ENCODE results near the gene RASGRP4.

Gene RASGRP4

GRCh38 chr19:38388349-38389100 is 37.5 kb downstream of the RASGRP4 start, which contains the start of gene SPRED3:
TSS of gene SPRED3 (plus strand) at chr19:38388697. CDS start at chr19:38390303, 1,606 bp downstream.
- no peak for DNase-seq

GRCh38 chr19:38387550-38388348 is 38.3 kb downstream of the RASGRP4 start, which contains the start of gene GGN:
TSS of gene GGN (minus strand) at chr19:38388034. CDS start at chr19:38387261, 773 bp downstream.
- DNase-seq: peak; percentile 45

- no peak for DNase-seq
Measured at GRCh38 chr19:38386971-38387549, 39.0 kb downstream of the RASGRP4 start.

- DNase-seq: no peak
Measured at GRCh38 chr19:38386300-38386970, 39.6 kb downstream of the RASGRP4 start.

- no peak for DNase-seq
Measured at GRCh38 chr19:38385804-38386257, 40.2 kb downstream of the RASGRP4 start.

GRCh38 chr19:38385057-38385803 is 40.8 kb downstream of the RASGRP4 start:
- no peak for DNase-seq

- DNase-seq: no peak
Measured at GRCh38 chr19:38384209-38385027, 41.6 kb downstream of the RASGRP4 start.

GRCh38 chr19:38383743-38384142 is 42.3 kb downstream of the RASGRP4 start:
- DNase-seq: no peak

GRCh38 chr19:38383184-38383583 is 42.8 kb downstream of the RASGRP4 start:
- DNase-seq: no peak

GRCh38 chr19:38381138-38381537 is 44.9 kb downstream of the RASGRP4 start:
- no peak for DNase-seq

GRCh38 chr19:38378866-38379265 is 47.2 kb downstream of the RASGRP4 start:
- no peak for DNase-seq

GRCh38 chr19:38377052-38377451 is 49.0 kb downstream of the RASGRP4 start:
- no peak for DNase-seq

- DNase-seq: no peak
Measured at GRCh38 chr19:38376576-38376975, 49.4 kb downstream of the RASGRP4 start.

GRCh38 chr19:38375748-38376147 is 50.3 kb downstream of the RASGRP4 start:
- no peak for DNase-seq

- DNase-seq: no peak
Measured at GRCh38 chr19:38375098-38375493, 50.9 kb downstream of the RASGRP4 start.

- peak; percentile 93 for DNase-seq
Measured at GRCh38 chr19:38374332-38375097, 51.5 kb downstream of the RASGRP4 start, which contains the start of gene PSMD8. TSS of gene PSMD8 (plus strand) at chr19:38374571. CDS start at chr19:38374602, 31 bp downstream.

GRCh38 chr19:38373907-38374331 is 52.1 kb downstream of the RASGRP4 start:
- no peak for DNase-seq

- no peak for DNase-seq
Measured at GRCh38 chr19:38371081-38371480, 54.9 kb downstream of the RASGRP4 start.

GRCh38 chr19:38370299-38370698 is 55.7 kb downstream of the RASGRP4 start:
- DNase-seq: no peak

- DNase-seq: no peak
Measured at GRCh38 chr19:38369584-38369983, 56.4 kb downstream of the RASGRP4 start.
